GM19035 (cell line): ENCODE data around the gene FHL2.
A peak's percentile ranks its signal among the peaks of the same experiment; 100 is the strongest.

Source experiments
- ATAC-seq: cut with Tn5 transposase; IDR thresholded peaks from one replicate; pipeline ENCODE4 v1.9.1; 2021; ENCODE audit not compliant: unreplicated experiment

Gene FHL2

GRCh38 chr2:105321875-105322646 lies 76.8 kb downstream of the FHL2 start:
- ATAC-seq, result no peak

- ATAC-seq, result no peak
Measured at GRCh38 chr2:105320651-105321215, 78.1 kb downstream of the FHL2 start.

- ATAC-seq, result no peak
Measured at GRCh38 chr2:105317937-105318336, 80.9 kb downstream of the FHL2 start.

GRCh38 chr2:105315314-105315713 lies 83.5 kb downstream of the FHL2 start:
- peak; percentile 64 for ATAC-seq

GRCh38 chr2:105313877-105314276 lies 85.0 kb downstream of the FHL2 start:
- ATAC-seq, result peak; percentile 43
